Measurements from ENCODE around the gene FAM114A1. TPM values are rescaled to one million over a fixed set of nuclear protein-coding genes. Genes with fewer than 3 reads are reported as not detected.

The FAM114A1 gene
- total RNA-seq, 1 experiment from 2014 or later: 32.0 TPM

- peaks cover 2% of the 10 kb centered on the region for H3K4me1 ChIP-seq (ENCODE audit: control insufficient read depth, insufficient read depth, low read length)
- 0 out of 2 replicates have a peak overlapping the region, but pooled peaks have one; percentile 29 for H3K27ac ChIP-seq (ENCODE audit: low read length)
- H3K36me3 ChIP-seq (ENCODE audit: control insufficient read depth, insufficient read depth, low read length): no peaks in the 10 kb centered on the region; the same call in 1 of the 2 replicates
- no peaks in the 10 kb centered on the region for H3K27me3 ChIP-seq (ENCODE audit: control insufficient read depth, insufficient read depth, low read length)
- DNase-seq (ENCODE audit: low read depth, low spot score) (no peak), ATAC-seq (no peak)
- no peak overlapping the region for H3K4me3 ChIP-seq (ENCODE audit: low read depth in 2 of 2, low read length in 2 of 2)
- no peaks in the 10 kb centered on the region for H3K9me3 ChIP-seq (ENCODE audit: control insufficient read depth, insufficient read depth, low read depth, low read length)
- intact Hi-C loops (cut with micrococcal nuclease; ENCODE audit: unreplicated experiment) (no loop called here), in situ Hi-C loops (cut with HindIII; ENCODE audit: low pct_unique_long_range_greater_than_20kb, low sequenced_read_pairs) (no loop called here)
- TF ChIP-seq REST (IDR thresholded peaks at IDR 0.05; ENCODE audit: insufficient read depth in 1 of 2, low read depth in 2 of 2, low read length in 1 of 2) (no peak), SIN3A (IDR thresholded peaks at IDR 0.05; ENCODE audit: borderline replicate concordance, insufficient read depth, low read depth, low read length) (no peak), POLR2AphosphoS5 (IDR thresholded peaks at IDR 0.05; ENCODE audit: low read depth, low read length) (no peak), TCF7L2 (IDR thresholded peaks at IDR 0.05; ENCODE audit: low read depth, low read length) (no peak), CTCF (IDR thresholded peaks at IDR 0.05) (no peak)
- no TSS peak for BruUV-seq (replicated peaks)
- ChIA-PET POLR2A (interaction anchor here (1.0 kb wide), 1 partner anchor 57 kb away, joined by 6 read pairs; no protein-coding TSS in a partner anchor), CTCF (interaction anchor here (0.5 kb wide), 1 partner anchor 102 kb away, joined by 4 read pairs; no protein-coding TSS in a partner anchor)
These were observed 21.5 kb downstream of the FAM114A1 start for GRCh38 chr4:38889143-38889542.

- ATAC-seq: no peak
- in situ Hi-C loops (cut with HindIII; ENCODE audit: low pct_unique_long_range_greater_than_20kb, low sequenced_read_pairs): no loop called here
- no peak for TF ChIP-seq TCF7L2 (IDR thresholded peaks at IDR 0.05; ENCODE audit: low read depth, low read length)
- H3K4me3 ChIP-seq (ENCODE audit: low read depth in 2 of 2, low read length in 2 of 2): no peak overlapping the region
- no peaks in the 10 kb centered on the region; the same call in 1 of the 2 replicates for H3K36me3 ChIP-seq (ENCODE audit: control insufficient read depth, insufficient read depth, low read length)
- no peak overlapping the region for H3K27ac ChIP-seq (ENCODE audit: low read length)
- ChIA-PET POLR2A (no interaction called here), CTCF (no interaction called here)
- DNase-seq (ENCODE audit: low read depth, low spot score): no peak
- BruUV-seq (replicated peaks): no TSS peak
- no peaks in the 10 kb centered on the region for H3K27me3 ChIP-seq (ENCODE audit: control insufficient read depth, insufficient read depth, low read length)
- H3K4me1 ChIP-seq (ENCODE audit: control insufficient read depth, insufficient read depth, low read length): peaks cover 2% of the 10 kb centered on the region
- intact Hi-C loops (cut with micrococcal nuclease; ENCODE audit: unreplicated experiment): no loop called here
- no peaks in the 10 kb centered on the region for H3K9me3 ChIP-seq (ENCODE audit: control insufficient read depth, insufficient read depth, low read depth, low read length)
These were observed 23.7 kb downstream of the FAM114A1 start for GRCh38 chr4:38891051-38891983.
